ENCODE data around the gene TSPAN31.

- TF ChIP-seq POLR2A (IDR thresholded peaks at IDR 0.05; ENCODE audit: low read length) (no peak), GATA1 (IDR thresholded peaks at IDR 0.05; ENCODE audit: low read depth, low read length) (no peak)
These were observed 36.5 kb upstream of the TSPAN31 start for GRCh38 chr12:57708296-57708695.
